Right lobe of liver (tissue), 4 donors: ENCODE results near the gene YTHDC1.

Experiments used
- POLR2A ChIP-seq: fragments of 450-650 bp; IDR thresholded peaks from one replicate; pipeline ENCODE4 v1.6.1; 2017; ENCODE audit warnings: antibody characterized with exemption, mild to moderate bottlenecking
- TF ChIP-seq, protein P1 (sequence below), 4 donors: fragments of 200-600 bp in 3 of 4; fragments of 450-650 bp in 1 of 4; IDR thresholded peaks; one replicate each; pipeline versions ENCODE4 v1.5.1 to v1.8.0; 2016 to 2022; ENCODE audit warnings: antibody characterized with exemption in 4 of 4, mild to moderate bottlenecking in 2 of 4
- donor health status: DM: no; HTN: no; CAD: no.
- donor health status: DM: no; HTN: no; CAD: no.
- donor health status: DM: no; HTN: yes; CAD: no.

DNA sequence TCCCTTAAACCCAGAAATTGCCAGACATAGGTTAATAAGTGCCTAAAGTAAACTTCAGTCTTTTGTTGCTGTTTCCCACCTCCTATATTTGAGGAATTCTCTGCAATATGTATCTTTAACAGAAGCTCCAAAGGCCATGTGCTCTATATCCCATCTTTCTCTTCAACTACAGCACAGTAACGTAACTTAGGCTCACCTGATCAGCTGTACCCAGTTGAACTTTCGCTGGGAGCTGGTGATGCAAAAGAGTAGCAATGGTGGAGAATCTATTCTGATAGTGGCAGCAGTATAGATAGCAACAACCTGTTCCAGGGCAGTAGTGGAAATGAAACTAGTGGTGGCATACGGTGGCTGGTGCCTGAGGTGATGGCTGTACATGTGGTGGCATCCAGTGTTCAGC, 33.2 kb upstream of the YTHDC1 start:
- TF ChIP-seq, protein P1, sequence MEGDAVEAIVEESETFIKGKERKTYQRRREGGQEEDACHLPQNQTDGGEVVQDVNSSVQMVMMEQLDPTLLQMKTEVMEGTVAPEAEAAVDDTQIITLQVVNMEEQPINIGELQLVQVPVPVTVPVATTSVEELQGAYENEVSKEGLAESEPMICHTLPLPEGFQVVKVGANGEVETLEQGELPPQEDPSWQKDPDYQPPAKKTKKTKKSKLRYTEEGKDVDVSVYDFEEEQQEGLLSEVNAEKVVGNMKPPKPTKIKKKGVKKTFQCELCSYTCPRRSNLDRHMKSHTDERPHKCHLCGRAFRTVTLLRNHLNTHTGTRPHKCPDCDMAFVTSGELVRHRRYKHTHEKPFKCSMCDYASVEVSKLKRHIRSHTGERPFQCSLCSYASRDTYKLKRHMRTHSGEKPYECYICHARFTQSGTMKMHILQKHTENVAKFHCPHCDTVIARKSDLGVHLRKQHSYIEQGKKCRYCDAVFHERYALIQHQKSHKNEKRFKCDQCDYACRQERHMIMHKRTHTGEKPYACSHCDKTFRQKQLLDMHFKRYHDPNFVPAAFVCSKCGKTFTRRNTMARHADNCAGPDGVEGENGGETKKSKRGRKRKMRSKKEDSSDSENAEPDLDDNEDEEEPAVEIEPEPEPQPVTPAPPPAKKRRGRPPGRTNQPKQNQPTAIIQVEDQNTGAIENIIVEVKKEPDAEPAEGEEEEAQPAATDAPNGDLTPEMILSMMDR (IDR thresholded peaks at IDR 0.05), result no peak
- no peak for TF ChIP-seq POLR2A
